ENCODE data around the gene NELFE. TPM values are rescaled to one million over a fixed set of nuclear protein-coding genes. Genes with fewer than 3 reads are reported as not detected.
"Not testable (repeated sequence)": the region's sequence is repeated elsewhere in the genome, so short reads cannot be mapped to it uniquely, and the experiment has no call there.

The NELFE gene
- total and polyA plus RNA-seq, 7 donors, result 44.3 to 86.9 (median 49.4) TPM

DNA sequence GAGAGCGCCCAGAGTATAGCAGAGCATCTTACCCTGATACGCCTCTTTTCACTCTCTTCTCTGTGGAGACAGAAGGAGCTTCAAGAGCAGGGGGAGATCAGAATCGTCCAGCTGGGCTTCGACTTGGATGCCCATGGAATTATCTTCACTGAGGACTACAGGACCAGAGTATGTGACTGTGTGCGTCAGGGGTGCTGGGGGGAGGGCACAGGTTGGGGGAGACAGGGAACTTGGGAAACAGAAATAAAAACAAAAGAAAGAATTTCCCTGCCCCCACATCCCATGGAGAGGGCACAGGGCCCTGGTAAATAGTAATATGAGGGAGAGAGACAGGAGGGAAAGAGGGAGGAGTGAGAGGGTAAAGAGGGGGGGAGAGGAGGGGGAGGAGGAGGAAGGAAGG, 20.1 kb upstream of the NELFE start:
- H3K36me3 ChIP-seq (ENCODE audit: insufficient read depth in 1 of 2, low read depth in 1 of 2), result peaks cover 0 to 21% of the 10 kb centered on the region in 2 donors
- TF ChIP-seq CTCF (IDR thresholded peaks at IDR 0.05), result no peak
- ATAC-seq (no peak), DNase-seq (no peak)
- intact Hi-C loops (cut with DNase I), result no loop called here
- H3K27me3 ChIP-seq (ENCODE audit: insufficient read depth in 3 of 3, low read length in 2 of 3), result no peaks in the 10 kb centered on the region
- no peak overlapping the region for H3K27ac ChIP-seq
- H3K4me3 ChIP-seq, result no peak overlapping the region
- H3K4me1 ChIP-seq, result no peaks in the 10 kb centered on the region
- no peaks in the 10 kb centered on the region for H3K9me3 ChIP-seq
- 81 to 96% (median 87%) methylated on average over 5 of the region's 5 CpGs for WGBS, 3 donors

- no peak for TF ChIP-seq CTCF (IDR thresholded peaks at IDR 0.05)
- peaks cover 7% of the 10 kb centered on the region for H3K4me1 ChIP-seq
- no peaks in the 10 kb centered on the region for H3K27me3 ChIP-seq (ENCODE audit: insufficient read depth in 3 of 3, low read length in 2 of 3)
- WGBS, 3 donors, result 93 to 96% (median 94%) methylated on average over 12 of the region's 12 CpGs
- DNase-seq, result no peak
- ATAC-seq, result no peak
- no peak overlapping the region for H3K4me3 ChIP-seq
- H3K27ac ChIP-seq, result no peak overlapping the region
- intact Hi-C loops (cut with DNase I), result no loop called here
- peaks cover 0 to 21% of the 10 kb centered on the region in 2 donors for H3K36me3 ChIP-seq (ENCODE audit: insufficient read depth in 1 of 2, low read depth in 1 of 2)
- H3K9me3 ChIP-seq, result no peaks in the 10 kb centered on the region
Measured at GRCh38 chr6:31977816-31978431, 19.2 kb upstream of the NELFE start.

- peaks cover 0 to 21% of the 10 kb centered on the region in 2 donors for H3K36me3 ChIP-seq (ENCODE audit: insufficient read depth in 1 of 2, low read depth in 1 of 2)
- H3K4me1 ChIP-seq, result peaks cover 14% of the 10 kb centered on the region
- H3K9me3 ChIP-seq; H3K4me3 ChIP-seq; H3K27ac ChIP-seq; ATAC-seq; H3K27me3 ChIP-seq (ENCODE audit: insufficient read depth in 3 of 3, low read length in 2 of 3); intact Hi-C loops (cut with DNase I): not testable (repeated sequence)
- peak in 1 of 2 donors; percentile 47 for DNase-seq
- WGBS, 3 donors, result 90 to 98% (median 97%) methylated on average over 5 to 28 of the region's 30 CpGs
Measured at GRCh38 chr6:31976065-31976464, 17.3 kb upstream of the NELFE start.

- Histone ChIP-seq H3K27me3 (ENCODE audit: insufficient read depth in 3 of 3, low read length in 2 of 3) (no peaks in the 10 kb centered on the region), H3K27ac (peak overlapping the region; percentile 96), H3K4me1 (peaks cover 19% of the 10 kb centered on the region), H3K4me3 (peak overlapping the region; percentile 95), H3K9me3 (no peaks in the 10 kb centered on the region), H3K36me3 (ENCODE audit: insufficient read depth in 1 of 2, low read depth in 1 of 2) (peaks cover 0 to 34% of the 10 kb centered on the region in 2 donors)
- intact Hi-C loops (cut with DNase I), result no loop called here
- ATAC-seq (no peak), DNase-seq (no peak)
- no peak for TF ChIP-seq CTCF (IDR thresholded peaks at IDR 0.05)
- WGBS, 3 donors, result 4 to 6% (median 4%) methylated on average over 19 of the region's 19 CpGs
Measured at GRCh38 chr6:31972709-31973350, 14.1 kb upstream of the NELFE start.

- H3K27ac ChIP-seq, result peak within 1 kb of the TSS; percentile 96
- peaks cover 0 to 40% of the 10 kb centered on the region in 2 donors for H3K36me3 ChIP-seq (ENCODE audit: insufficient read depth in 1 of 2, low read depth in 1 of 2)
- no peak for TF ChIP-seq CTCF (IDR thresholded peaks at IDR 0.05)
- WGBS, 3 donors, result 0% methylated on average over 60 to 62 of the region's 62 CpGs
- DNase-seq (peak; percentile 96 to 97), ATAC-seq (peak; percentile 95 to 96 (median 96))
- intact Hi-C loops (cut with DNase I), result no loop called here
- H3K9me3 ChIP-seq, result no peaks in the 10 kb centered on the region
- H3K27me3 ChIP-seq (ENCODE audit: insufficient read depth in 3 of 3, low read length in 2 of 3), result no peaks in the 10 kb centered on the region
- peaks cover 19% of the 10 kb centered on the region for H3K4me1 ChIP-seq
- H3K4me3 ChIP-seq, result peak within 1 kb of the TSS; percentile 95
Measured at GRCh38 chr6:31971993-31972708, 13.4 kb upstream of the NELFE start, which contains the start of gene DXO. Gene DXO, minus strand, starts transcription at chr6:31972138. Its CDS starts 463 bp downstream, at chr6:31971675.

All from psoas muscle (tissue), 8 donors.